Dermis blood vessel endothelial cell (primary cell): ENCODE data around the gene KRT222. TPM values are rescaled to one million over a fixed set of nuclear protein-coding genes. Genes with fewer than 3 reads are reported as not detected.

ENCODE experiments used
- DNase-seq: peaks from one replicate; pipeline ENCODE4 v3.0.0; 2010
- total RNA-seq: library from RNA; depleted of rRNA; stranded (reverse); fragments of >200 nt; gene quantifications from 2 replicates; pipeline ENCODE4 v1.2.3, GENCODE V29; 2014

The KRT222 gene
- total RNA-seq: 0.34 and 0.79 TPM in 2 replicates

- DNase-seq: no peak
These were observed at the start of gene KRT222 for GRCh38 chr17:40664582-40665333. TSS of gene KRT222 (minus strand) at chr17:40665177. CDS start at chr17:40665099, 78 bp downstream.

- DNase-seq: peak; percentile 5
These were observed 49.5 kb upstream of the KRT222 start for GRCh38 chr17:40714473-40714872.

GRCh38 chr17:40707745-40708144 lies 42.8 kb upstream of the KRT222 start:
- peak; percentile 82 for DNase-seq

GRCh38 chr17:40705584-40705983 lies 40.6 kb upstream of the KRT222 start:
- no peak for DNase-seq

GRCh38 chr17:40703652-40704051 lies 38.7 kb upstream of the KRT222 start, which contains the start of gene KRT24:
TSS of gene KRT24 (minus strand) at chr17:40703752. CDS start at chr17:40703693, 59 bp downstream.
- no peak for DNase-seq

GRCh38 chr17:40702271-40702670 lies 37.3 kb upstream of the KRT222 start:
- no peak for DNase-seq

- no peak for DNase-seq
These were observed 34.9 kb upstream of the KRT222 start for GRCh38 chr17:40699853-40700252.

- no peak for DNase-seq
These were observed 34.4 kb upstream of the KRT222 start for GRCh38 chr17:40699371-40699770.

GRCh38 chr17:40697297-40697696 lies 32.3 kb upstream of the KRT222 start:
- no peak for DNase-seq

- DNase-seq: no peak
These were observed 31.7 kb upstream of the KRT222 start for GRCh38 chr17:40696651-40697072.

GRCh38 chr17:40695874-40696472 lies 31.0 kb upstream of the KRT222 start:
- no peak for DNase-seq

- no peak for DNase-seq
These were observed 29.6 kb upstream of the KRT222 start for GRCh38 chr17:40694584-40694983.

GRCh38 chr17:40687106-40687505 lies 22.1 kb upstream of the KRT222 start:
- no peak for DNase-seq

- no peak for DNase-seq
These were observed 21.2 kb upstream of the KRT222 start for GRCh38 chr17:40686192-40686591.

- DNase-seq: no peak
These were observed 16.0 kb upstream of the KRT222 start for GRCh38 chr17:40680998-40681397.

- no peak for DNase-seq
These were observed 14.5 kb upstream of the KRT222 start for GRCh38 chr17:40679523-40679907.

GRCh38 chr17:40678902-40679522 lies 14.0 kb upstream of the KRT222 start:
- DNase-seq: no peak

- DNase-seq: no peak
These were observed 10.9 kb upstream of the KRT222 start for GRCh38 chr17:40675905-40676304.

- DNase-seq: no peak
These were observed 7.7 kb upstream of the KRT222 start for GRCh38 chr17:40672654-40673053.

- DNase-seq: no peak
These were observed 6.3 kb upstream of the KRT222 start for GRCh38 chr17:40671282-40671681.

- no peak for DNase-seq
These were observed 1.4 kb upstream of the KRT222 start for GRCh38 chr17:40666331-40666730.

GRCh38 chr17:40663252-40663651 lies 1.7 kb downstream of the KRT222 start:
- DNase-seq: no peak

- no peak for DNase-seq
These were observed 5.1 kb downstream of the KRT222 start for GRCh38 chr17:40659911-40660310.

- no peak for DNase-seq
These were observed 6.6 kb downstream of the KRT222 start for GRCh38 chr17:40658396-40658795.
